GM19452 (cell line): Measurements from ENCODE around the gene CACNA1A.

Experiments used
- ATAC-seq: cut with Tn5 transposase; IDR thresholded peaks from one replicate; pipeline ENCODE4 v1.9.1; 2021; ENCODE audit not compliant: unreplicated experiment

Gene CACNA1A

GRCh38 chr19:13493516-13494310 is 12.6 kb downstream of the CACNA1A start:
- no peak for ATAC-seq

- no peak for ATAC-seq
These were observed 14.2 kb downstream of the CACNA1A start for GRCh38 chr19:13492128-13492527.

- no peak for ATAC-seq
These were observed 18.3 kb downstream of the CACNA1A start for GRCh38 chr19:13487985-13488384.

DNA sequence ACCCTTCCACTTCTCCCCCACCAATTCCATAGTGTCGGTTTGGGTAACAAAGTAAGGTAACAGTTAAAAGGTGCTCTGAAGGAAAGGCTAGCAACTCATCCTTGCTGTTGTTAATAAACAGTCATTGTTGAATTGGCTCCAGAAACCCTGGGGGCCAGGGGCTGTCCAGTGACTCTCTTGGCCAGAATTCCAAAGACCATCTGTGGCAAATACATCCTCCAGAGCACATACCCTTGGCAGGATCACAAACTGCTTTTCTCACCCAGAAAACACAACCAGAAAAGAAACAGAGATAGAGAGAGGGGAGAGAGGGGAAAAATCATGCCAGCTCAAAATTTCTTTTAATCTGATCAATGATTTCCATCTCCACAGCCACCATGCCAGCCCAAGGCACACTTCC is 22.1 kb downstream of the CACNA1A start:
- ATAC-seq: no peak

DNA sequence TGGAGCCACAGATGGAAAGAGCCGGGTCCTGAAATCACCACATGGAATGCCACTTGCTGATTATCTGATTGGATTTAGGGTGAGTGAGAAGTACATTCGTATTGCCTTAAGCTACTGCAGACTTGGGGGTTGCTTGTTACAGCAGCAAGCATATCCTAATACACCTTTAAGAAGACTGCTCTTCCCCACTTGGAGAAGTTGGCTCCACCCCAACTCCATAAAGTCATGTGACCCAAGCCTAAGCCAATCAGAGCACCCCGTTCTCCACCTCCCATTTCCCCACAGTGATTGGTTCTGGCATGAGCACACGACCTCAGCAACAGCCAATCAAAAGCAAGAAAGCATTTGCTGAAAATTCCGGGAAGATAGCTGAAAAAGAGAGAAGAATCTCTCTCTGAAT is 23.1 kb downstream of the CACNA1A start:
- no peak for ATAC-seq

- ATAC-seq: no peak
These were observed 27.7 kb downstream of the CACNA1A start for GRCh38 chr19:13478576-13478975.

DNA sequence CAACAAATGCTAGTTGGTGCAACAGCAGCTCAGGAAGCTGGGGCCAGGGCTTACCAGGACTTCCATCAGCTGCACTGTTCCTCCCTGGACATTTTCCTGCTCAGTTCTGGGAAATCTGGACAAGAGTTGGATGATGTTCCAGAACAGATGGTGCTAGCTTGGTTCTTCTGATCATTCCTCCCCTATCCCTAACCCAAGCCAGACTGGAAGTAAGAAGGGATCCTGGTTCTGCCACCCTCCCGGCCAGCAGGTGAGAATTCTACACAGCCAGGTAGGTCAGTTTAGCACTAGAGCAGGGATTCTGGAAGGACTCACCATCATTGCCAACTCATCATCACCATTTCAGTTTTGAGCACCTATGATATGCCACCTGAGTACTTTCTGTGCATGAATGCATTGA is 30.2 kb downstream of the CACNA1A start:
- no peak for ATAC-seq

DNA sequence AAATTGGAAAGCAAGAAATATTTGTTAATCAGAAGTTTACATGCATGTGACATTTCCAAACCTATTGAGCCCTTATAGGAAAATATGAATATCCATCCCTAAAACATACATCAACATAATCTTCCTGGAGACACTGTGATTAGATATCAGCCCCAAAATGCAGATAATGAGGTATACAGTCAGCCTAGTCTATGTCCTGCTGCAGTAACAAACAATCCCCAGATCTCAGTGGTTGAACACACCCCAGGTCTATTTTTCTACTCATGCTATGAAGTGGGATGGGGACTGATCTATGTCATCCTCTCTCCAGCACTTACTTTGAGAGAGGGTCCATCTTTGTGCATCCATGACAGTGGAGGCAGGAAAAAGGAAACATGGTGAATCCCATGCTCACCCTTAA is 31.2 kb downstream of the CACNA1A start:
- no peak for ATAC-seq

- no peak for ATAC-seq
These were observed 39.6 kb downstream of the CACNA1A start for GRCh38 chr19:13466697-13467096.

- no peak for ATAC-seq
These were observed 43.0 kb downstream of the CACNA1A start for GRCh38 chr19:13463296-13463695.

- no peak for ATAC-seq
These were observed 44.7 kb downstream of the CACNA1A start for GRCh38 chr19:13461536-13461935.

- ATAC-seq: no peak
These were observed 46.2 kb downstream of the CACNA1A start for GRCh38 chr19:13460045-13460444.

DNA sequence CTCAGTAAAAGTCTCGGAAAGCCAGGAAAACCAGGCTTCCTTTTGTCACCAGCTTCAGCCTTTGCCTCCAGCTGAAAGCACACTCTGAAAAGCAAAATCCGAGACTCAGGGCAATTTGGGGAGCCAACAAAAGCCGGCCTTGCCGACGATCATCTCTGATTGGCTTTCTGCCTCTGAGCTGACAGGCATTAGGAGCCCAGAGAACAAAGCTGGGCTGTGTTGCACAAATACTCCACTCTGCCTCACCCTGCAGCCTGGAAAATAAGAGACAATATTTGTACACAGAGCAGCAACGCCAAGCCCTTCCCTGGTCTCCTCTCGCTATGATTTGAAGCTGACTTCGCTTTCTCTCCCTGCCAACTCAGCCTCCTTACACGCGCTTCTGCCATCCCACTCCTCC is 46.9 kb downstream of the CACNA1A start:
- no peak for ATAC-seq

- no peak for ATAC-seq
These were observed 54.8 kb downstream of the CACNA1A start for GRCh38 chr19:13451434-13451995.

DNA sequence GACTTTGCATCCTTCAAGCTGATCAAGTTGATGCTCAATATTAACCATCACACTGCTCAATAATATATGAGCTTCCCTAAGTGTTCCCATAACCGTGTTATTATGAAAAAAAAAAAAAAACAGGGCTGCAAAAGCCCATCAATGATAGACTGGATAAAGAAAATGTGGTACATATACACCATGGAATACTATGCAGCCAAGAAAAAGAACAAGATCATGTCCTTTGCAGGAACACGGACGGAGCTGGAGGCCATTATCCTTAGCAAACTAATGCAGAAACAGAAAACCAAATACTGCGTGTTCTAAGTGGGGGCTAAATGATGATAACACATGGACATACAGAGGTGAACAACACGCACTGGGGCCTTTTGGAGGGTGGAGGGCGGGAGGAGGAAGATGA is 58.3 kb downstream of the CACNA1A start:
- ATAC-seq: no peak

- no peak for ATAC-seq
These were observed 64.3 kb downstream of the CACNA1A start for GRCh38 chr19:13441810-13442512.

- no peak for ATAC-seq
These were observed 68.2 kb downstream of the CACNA1A start for GRCh38 chr19:13437919-13438618.

GRCh38 chr19:13436352-13436751 is 69.9 kb downstream of the CACNA1A start:
- ATAC-seq: no peak

DNA sequence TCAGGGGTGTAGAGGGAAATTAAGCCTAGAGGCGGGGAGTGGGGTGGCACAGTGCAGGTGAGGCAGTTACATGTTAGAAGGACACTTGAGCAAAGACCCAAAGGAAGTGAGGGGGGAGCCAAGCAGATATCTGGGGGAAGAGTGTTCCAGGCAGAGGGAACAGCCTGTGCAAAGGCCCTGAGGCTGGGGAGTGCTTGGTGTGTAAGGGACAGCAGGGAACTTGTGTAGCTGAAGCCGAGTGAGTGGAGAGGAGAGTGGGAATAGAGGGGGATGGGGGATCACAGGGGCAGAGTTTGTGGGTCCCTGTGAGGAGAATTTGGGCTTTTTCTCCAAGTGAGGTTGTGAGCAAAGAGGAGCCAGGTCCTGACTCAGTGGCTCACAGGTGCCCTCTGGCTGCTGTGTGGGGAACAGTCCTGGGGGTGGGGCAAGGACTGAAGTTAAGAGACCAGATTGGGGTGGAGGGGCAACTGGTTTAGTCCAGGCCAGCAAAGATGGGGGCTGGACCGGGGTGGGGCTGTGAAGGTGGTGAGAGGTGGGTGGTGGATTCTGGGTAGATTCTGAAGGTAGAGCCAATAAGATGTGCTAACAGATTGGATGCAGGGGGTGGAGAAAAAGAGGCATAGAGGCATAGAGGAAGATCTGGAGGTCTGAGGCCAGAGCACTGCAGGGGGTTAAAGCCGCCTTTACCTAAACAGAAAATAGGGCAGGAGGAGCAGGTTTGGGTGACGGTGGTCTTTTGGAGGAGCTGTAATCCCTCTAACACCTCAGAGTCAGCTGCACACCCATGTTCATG is 75.3 kb downstream of the CACNA1A start:
- ATAC-seq: no peak

DNA sequence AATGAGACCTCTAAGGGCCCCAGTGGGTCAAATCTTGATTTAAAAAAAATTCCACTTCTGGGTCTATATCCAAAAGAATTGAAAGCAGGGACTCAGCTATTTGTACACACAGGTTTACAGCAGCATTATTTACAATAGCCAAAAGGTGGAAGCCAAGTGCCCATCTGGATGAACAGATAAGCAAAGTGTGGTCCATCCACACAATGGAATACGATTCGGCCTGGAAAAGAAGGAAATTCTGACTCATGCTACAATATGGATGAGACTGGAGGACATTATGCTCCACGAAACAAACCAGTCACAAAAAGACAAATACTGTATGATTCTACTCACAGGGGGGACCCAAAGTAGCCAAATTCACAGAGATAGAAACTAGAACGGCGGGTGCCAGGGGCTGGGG is 76.7 kb downstream of the CACNA1A start:
- no peak for ATAC-seq

- no peak for ATAC-seq
These were observed 77.9 kb downstream of the CACNA1A start for GRCh38 chr19:13428352-13428751.
